Stimulated activated CD4-positive, alpha-beta T cell treated with anti-CD3 and anti-CD28 coated beads, Interleukin-12 subunit alpha, Interleukin-12 subunit beta, amount 100 ng/mL, for 4 hours (primary cell): ENCODE results near the gene GFER.

ENCODE experiments used
- DNase-seq: peaks from one replicate; pipeline ENCODE4 v3.0.0-alpha.2; 2020

The GFER gene

DNA sequence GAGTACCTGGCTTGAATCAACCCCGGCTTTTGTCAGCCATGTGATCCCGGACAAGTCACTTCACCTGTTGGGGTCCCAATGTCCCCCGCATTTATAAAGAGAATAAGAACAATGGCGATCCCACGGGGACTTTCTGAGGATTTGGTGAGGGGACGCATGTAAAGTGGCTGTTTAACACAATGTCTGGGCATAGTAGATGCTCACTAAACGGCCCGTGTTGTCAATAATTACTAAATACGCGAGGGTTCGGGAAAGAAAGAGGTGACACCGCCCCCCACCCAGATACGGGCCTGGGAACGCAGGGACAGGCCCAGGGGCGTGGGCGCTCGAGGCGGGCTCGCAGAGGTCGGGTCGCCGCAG, 7.6 kb downstream of the GFER start:
- no peak for DNase-seq

DNA sequence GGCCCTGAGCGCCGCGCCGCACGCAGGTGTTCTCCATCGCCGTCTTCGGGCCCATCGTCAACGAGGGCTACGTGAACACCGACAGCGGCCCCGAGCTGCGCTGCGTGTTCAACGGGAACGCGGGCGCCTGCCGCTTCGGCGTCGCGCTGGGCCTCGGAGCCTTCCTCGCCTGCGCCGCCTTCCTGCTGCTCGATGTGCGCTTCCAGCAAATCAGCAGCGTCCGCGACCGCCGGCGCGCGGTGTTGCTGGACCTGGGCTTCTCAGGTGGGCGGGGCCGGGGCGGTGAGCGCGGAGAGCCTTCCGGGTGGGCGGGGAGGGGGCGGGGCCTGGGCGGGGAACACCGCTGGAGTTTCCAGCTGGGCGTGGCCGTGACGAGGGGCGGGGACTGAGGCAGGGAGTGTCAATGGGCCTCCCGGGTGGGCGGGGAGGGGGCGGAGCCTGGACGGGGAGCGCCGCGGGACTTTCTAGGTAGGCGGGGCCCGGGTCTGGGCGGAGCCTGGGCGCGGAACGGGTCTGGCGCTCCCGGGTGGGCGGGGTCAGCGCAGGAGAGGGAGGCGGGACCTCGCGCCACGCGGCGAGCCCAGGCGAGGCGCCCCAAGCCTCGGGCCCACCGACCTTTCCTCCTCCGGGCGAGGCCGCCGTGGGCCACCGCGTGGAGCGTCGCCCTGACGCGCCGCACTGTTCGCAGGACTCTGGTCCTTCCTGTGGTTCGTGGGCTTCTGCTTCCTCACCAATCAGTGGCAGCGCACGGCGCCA, 8.1 kb downstream of the GFER start:
- DNase-seq: peak; percentile 99

DNA sequence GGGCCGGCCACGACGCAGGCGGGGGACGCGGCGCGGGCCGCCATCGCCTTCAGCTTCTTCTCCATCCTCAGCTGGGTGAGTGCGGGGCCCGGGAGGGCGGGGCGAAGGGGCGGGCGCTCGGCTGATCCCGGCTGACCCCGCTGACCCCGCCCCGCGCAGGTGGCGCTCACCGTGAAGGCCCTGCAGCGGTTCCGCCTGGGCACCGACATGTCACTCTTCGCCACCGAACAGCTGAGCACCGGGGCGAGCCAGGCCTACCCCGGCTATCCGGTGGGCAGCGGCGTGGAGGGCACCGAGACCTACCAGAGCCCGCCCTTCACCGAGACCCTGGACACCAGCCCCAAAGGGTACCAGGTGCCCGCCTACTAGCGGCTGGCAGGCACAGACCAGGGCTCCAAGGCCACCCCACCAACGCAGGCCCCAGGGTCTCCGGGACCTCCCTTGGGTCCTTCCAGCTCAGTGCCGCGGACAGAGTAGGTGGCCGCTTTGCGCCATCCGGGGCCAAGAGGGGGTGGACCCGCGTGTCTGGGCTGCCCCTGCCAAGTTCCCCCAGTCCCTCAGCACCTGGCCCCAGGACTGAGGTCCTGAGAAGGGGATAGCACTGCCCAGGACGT, 8.8 kb downstream of the GFER start:
- DNase-seq: no peak

DNA sequence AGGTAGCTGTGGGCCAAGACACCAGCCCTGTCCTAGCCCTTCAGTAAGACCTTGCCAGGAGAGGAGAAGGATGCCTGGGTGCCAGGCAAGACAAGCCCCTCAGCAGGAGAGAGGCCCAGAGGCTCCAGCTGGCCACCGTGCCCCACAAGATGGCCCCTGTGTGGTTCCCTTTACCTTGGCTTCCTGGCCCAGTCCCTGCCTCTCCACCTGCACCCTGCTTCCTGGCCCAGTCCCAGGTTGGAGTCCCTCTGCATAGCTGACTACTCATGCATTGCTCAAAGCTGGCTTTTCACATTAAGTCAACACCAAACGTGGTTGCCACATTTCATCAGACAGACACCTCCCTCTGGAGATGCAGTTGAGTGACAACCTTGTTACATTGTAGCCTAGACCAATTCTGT, 9.7 kb downstream of the GFER start:
- no peak for DNase-seq

DNA sequence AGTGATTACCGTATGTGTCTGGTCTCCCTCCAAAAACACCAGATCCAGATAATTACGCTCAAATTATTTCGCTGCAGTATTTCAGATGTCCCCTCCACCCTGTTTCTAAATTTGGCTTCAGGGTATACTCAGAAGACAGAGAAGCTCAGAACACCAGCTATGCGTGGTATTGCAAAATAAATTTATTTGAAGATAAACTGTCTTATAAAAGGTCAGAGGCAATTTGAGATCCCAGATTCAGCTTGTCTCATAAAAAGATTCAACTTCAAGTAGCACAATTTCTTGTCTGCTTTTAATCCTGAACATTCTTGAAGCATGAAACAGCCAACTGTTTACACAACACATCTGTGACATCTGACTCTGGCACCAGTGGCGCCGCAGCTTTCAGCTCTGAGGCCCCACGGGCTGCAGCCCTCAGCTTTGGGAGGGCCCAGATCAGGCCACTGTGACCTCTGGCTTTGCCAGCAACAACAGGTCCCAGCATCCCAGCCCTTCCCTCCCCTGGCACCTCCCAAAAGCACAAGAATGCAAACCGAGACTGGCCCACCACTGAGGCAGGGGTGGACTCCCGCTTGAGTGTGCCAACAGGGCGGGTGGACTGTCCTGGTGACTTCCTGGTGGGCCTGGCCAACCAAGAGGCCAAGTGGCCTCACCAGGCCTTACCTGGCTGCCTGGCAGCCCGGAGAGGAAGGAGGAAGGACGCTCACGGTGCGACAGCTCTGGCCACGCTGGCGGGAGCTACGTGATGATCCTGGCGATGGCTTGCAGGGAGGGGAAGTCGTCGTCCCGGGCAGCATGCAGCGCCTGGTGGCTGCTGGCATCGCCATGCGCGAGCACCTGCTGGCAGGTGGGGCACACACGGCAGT, 13.7 kb downstream of the GFER start:
- DNase-seq: no peak

DNA sequence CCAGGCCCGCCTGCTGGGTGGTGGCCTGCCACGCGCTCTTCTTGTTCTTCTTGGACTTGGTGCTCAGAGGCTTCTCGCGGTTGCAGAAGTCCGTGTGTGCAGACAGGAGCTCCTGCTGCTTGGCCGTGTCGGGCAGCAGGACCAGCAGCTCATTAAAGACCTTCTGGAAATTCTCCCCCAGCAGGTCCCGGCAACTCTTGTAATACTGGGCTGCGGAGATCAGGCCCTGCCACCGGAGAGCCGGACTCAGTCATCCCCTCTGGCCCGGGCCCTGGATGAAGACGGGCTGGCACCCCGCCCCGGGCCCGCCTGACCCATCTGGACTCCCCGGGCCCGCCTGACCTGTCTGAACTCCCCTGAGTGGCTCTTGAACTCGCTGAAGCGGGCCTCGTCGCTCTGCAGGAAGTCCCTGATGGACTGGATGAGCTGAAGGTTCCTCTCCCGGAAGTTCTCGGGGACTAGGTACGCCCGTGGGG, 14.4 kb downstream of the GFER start:
- DNase-seq: no peak

DNA sequence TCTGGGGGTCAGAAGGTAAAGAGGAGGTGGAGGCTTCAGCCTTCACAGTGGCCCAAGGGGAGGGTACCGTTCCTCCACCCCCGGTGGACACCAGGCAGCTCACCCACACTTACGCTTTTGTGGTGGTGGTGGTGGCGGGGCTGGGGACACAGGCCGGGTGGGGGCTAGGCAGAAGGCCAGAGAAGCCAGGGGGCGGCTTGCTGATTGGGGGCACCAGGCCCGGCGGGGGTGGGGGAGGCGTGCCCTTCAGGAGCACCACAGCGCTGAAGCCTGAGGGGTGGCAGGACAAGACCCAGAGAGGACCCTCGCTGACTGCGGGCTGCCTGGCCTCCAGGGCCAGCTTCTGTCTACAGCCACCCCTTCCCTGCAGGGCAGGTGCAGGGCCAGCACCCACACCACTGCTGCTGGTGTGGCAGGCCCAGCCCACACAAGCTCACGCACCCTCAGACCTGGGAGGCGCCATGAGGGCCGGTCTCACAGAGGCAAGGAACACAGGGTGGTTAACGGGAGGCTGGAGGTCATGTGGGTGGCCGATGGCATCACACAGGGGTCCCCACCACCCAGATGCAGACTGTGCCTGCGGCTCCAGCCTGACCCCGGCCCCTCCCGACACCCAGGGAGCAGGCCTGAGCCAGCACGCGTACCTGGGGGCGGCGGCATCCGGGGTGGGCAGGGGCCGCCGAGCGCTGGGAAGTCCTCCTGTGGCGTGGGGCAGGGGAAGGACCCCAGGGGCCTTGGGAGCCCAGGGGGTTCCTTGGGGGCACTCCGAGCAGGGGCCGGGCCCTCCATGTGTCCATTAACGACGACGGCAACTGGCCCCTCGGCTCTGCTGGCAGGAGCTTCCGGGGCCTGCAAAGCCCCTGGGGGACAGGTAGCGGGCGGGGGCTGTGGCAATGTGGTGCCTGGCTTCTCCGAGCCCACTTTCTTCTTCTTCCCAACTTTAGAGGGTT, 15.1 kb downstream of the GFER start:
- DNase-seq: no peak

DNA sequence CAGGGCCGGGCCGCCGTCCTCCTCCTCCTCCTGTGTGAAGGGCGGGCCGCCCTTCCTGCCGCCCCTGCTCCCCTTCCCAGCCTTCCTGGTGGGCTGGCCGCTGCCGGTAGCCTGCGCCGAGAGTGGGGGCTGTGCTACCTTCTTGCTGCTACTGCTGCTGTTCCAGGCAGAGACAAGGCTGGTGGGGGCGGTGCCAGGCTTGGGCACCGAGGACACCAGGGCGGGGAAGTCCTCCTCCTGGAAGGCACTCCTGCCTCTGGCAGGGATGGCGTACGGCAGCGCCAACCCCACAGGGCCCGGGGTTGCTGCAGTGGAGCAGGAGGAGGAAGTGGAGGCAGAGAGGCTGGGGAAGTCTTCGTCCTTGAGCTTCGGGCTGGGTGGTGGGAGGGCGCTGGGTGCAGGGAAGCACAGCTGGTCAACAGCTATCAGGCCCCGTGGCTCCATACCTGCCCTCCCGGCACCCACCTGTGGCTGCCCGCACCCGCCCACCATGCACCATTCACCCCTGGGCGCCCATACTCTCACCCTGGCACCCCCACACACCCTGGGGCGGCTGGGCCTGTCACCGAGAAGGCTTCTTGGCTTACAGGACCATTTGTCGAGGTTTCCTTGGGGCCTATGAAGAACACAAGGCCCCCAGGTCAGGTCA, 16.0 kb downstream of the GFER start:
- DNase-seq: no peak

DNA sequence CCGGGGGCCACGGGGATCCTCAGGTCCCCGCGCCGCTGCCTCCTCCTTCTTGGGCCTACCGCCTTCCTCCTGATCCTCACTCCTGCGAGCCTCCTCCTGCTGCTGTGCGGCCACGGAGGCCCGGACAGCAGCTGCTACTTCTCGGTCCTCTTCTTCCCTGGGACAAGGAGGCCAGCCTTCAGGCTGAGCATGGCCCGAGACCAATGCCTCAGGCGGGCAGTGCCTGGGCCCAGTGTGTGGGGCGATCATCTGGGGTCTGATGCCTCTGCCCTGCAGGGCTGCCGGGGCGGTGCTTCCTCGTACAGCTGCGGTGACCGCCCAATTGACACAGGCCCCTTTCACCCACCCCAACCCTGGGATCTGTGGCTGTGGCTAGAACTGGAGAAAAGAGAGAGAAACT, 17.0 kb downstream of the GFER start:
- DNase-seq: no peak

DNA sequence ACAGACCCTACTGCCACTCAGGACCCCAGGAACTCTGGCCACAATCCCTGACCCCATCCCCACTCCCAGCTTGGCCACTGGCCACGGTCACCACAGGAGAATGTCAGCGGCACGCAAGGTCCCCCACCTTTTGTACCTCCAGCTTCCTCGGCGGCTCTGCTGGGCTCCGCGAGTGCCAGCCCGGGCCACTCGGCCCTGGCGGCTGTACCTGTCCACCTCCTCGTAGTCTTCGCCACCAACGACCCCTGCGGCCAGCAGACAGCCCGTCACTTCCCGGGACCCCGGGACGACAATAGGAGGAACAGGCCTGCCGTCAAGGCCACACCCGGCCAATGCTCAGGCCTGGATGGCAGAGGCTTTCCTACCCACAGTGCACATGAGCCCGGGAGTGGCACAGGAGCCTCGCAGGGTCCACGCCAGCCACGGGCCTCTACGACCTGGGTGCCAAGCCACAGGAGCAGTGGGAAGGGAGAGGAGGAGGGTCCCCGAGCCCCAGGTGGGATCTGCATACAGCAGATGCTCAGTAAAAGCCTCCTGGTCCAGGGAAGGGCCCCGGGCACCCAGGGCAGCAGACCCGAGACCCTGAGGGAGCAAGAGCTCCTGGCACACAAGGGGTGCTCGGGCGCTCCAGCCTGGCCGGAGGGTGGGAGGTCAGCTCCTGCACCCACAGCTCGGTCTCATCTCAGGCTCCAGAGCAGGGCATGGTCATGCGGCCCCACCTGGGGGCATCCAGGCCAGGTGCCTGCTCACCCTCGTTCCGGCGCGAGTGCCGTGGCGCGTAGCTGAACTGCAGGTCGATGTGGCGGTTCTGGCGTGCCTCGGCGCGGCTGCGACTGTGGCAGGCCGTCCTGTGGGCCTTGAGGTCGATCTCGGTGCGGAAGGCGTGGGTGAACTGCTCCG, 17.7 kb downstream of the GFER start:
- DNase-seq: no peak

DNA sequence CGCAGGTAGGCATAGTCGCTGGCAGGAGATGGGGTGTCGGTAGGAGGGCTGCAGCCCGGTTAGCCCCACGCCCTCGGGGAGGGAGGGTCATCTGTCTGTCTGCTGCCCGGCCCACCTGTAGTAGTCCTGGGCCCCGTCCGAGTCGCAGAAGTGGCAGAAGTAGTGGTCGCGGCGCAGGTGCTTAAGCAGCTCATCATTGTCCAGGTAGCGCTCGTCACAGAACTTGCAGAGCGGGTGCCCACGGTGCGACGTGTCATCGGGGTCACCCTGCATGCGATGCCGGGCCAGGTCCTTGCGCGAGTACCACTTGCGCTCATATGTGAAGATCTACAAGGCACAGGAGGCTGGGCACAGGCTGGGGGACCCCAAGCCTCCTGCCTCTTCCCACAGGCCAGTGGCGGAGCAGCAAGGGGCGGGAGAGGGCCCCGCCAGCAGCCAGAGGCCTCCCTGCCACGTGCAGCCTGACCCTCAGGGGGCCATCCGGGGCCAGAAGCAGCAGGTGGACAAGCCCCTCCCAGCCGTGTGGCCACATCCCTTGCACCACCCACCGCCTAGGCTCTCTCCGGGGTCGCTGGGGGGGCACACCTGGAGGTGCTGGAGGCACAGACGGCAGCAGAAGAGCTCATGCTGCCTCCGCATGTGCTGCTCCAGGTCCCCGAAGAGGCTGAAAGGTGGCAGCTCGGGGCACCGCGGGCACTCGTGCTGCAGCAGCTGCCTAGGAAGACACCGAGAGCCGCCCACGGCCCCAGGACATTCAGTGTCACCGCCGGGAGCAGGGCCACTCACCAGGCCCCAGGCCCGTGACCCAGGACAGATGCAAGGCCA, 18.6 kb downstream of the GFER start:
- DNase-seq: no peak

DNA sequence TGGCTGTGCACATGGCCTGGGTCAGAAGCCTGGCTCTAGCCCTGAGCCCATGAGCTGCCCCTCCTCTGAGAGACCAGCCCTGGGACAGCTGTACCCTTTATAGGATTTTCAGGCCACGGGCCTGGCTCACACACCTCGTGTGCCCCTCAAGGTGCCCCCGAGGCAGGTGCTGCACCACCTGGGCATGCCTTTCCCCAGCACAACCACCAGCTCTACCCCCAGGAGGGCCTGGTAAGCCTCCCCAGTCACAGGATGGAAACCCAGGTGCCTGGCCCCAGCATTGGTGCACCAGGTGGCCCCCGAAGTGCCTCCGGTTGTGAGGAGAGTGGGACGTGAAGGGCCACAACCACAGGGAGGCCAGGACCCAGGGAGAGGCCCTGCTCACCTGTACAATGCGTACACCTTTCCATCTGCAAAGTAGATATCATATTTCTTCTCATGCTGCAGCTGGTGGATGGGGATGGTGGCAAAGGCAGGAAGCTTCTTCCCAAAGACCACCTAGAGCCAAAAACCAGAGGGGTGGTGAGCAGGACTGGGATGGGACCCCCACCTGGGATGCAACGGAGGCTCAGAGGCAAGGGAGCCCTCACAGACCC, 19.3 kb downstream of the GFER start:
- DNase-seq: no peak

DNA sequence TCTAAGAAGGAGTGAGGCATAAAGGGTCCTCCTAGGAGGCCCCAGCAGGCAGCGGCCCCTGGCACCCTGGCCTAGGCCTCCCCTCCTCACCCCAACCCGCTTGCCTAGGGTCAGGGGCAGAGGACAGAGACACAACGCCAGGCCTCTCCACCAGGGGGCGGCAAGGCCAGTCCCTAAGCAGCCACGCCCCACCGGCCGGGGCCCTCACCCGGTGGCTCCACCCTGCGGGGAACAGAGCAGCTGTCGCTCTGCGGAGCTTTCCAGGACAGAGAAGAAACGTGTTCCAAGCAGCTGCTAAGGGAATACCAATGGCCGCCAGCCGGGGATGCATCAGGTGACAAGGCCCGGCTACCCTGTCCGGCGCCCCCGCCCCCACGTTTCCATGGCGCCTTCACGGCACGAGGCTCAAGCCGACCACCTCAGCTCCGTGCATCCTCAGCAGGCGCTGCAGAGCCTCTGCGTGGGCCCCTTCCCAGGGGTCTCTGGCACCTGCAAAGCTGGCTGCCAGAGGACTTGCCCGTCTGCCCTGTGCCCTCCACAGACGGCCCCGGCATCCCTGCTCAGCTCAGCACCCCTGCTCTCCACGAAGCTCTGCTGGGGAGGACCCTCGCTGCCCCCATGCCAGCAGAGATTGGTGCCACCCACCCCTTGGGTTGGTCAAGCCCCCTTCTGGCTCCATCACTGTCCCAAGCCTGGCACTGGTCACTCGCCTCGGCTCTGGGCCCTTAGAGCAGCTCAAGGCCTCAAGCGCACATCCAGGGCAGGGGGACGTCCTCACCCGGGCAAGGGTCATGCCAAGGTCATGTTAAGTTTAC, 20.0 kb downstream of the GFER start:
- DNase-seq: peak; percentile 84

DNA sequence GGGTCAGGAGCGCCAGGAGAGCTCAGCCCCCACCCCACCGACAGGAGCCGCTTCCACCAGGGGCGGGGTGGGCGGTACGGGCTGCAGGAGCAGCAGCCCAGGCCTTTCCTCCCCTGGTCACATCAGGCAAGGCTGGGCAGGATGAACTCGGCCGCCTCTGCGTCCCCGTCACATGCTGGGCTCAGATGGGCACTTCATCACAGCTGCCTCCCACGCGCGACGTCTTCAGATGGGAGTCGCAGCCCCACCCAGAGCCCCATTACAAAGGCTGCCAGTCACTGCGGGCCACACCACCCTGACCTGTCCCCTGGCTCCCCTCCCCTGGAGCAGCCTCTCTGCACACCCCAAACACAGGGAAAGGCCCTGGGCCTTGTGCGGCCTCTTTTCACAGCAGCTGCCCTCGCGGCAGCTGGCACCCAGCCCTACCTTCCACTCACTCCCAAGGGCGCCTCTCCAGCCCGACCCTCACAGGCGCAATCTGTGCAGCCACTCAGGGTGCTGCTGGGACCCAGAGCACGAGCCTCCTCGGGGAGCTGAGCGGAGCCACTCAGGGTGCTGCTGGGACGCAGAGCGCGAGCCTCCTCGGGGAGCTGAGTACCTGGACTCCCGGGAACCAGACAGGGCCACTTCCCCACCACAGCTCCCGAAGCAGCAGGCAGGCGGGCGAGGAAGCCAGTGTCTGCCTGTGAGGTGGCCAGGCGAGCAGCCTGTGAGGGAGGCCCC, 21.0 kb downstream of the GFER start:
- DNase-seq: no peak

DNA sequence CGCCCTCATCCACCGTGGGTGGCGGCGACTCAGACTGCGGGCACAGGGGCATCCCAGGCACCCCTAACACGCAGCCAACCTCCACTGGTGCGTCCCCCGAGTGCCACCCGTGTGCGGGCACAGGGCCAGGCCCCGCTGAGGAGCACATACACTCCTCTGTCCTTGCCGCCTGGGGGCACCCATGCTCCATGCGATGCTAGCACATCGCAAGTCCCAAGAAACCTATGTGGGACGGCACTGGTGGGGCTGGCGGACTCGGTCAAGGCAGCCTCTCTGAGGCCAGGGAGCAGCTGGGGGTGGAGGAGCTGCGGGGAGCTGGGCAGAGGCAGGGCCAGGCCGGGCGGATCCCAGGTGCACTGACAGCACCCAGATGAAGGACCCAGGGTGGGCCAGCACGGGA, 21.7 kb downstream of the GFER start:
- DNase-seq: no peak

DNA sequence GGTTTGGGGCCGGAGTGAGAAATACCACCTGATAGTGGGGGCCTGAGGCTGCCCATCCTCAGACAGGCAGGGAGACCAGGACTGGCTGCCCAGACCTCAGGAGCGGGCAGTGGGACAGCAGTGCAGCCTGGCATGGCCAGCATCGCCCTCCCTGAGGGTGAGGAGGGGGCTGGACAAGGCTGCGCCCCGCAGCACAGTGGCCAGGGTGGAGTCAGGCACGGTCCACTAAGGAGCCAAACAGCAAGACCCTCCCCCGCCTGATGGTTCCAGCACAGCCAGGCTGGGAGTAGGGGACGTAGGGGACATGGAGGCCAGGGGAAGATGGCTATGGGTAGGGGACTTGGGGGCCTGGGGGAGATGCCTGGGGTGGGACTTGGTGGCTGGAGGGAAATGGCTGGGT, 22.3 kb downstream of the GFER start:
- no peak for DNase-seq

DNA sequence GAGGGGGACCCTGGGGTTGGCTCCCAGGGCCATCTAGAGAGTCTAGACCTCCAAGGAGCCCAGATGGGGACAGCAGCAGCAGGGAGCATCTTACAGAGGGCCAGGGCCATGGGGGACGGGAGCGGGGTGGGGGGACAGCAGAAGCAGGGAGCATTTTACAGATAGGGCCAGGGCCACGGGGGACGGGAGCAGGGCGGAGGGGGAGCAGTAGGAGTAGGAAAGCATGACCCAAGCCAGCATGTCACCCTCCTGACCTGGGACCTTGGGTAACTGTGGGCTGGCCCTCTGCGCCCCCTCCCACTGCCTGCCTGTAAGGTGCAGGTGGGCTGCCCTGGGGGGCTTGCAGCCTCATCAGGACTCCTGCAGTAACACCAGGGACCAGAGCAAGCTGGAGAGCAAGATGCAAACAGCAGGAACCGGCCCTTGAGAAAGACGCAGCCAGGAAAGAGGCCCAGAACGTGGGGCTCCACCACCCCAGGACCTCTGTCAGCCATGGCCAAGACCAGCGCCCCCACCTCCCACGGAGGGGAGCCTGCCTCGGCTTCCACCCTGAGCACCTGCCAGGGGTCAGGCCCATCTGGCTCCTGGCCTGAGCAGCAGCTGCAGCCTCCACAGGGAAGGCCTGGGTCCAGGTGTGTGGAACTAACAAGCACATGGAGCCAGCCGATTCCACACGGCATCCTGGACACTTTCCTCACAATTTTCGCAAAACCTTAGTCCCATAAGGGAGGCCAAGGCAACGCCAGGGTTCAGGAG, 23.3 kb downstream of the GFER start:
- DNase-seq: no peak
